ENCODE data around the gene TLR2. TPM values are rescaled to one million over a fixed set of nuclear protein-coding genes. Genes with fewer than 3 reads are reported as not detected.

The TLR2 gene
- polyA plus RNA-seq, 1 donor (not counting 4 experiments of a cell fraction or from before 2014, with no cell fraction given) = 1.8 TPM

DNA sequence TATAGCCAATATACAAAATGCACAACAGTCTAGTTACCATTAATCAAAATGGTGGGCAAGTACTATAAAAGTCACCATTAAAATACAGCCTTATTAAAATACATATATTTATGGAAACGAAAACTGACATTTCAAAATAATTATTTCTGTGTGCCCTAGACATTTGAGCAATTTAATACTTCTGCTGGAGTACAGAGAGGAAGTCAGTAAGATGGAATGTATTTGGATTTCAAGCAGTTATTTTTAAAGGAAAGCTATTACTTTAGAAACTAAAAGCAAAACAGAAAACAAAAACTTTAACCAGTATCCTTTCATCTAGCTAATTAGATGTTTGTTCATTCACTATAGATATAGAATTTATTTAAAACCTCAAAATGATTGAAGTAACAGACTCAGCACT lies 37.8 kb upstream of the TLR2 start:
- H3K4me2 ChIP-seq (ENCODE audit: control insufficient read depth, extremely low read depth, insufficient read depth, low read depth, low read length) = no peak overlapping the region
- H3K27ac ChIP-seq (ENCODE audit: control insufficient read depth, insufficient read depth, low read length) = no peak overlapping the region
- FAIRE-seq (no peak), DNase-seq (ENCODE audit: low read depth, low spot score) (no peak)
- no peak overlapping the region for H2AFZ ChIP-seq (ENCODE audit: control insufficient read depth, low read length)
- peaks cover 3% of the 10 kb centered on the region for H3K4me1 ChIP-seq (ENCODE audit: control insufficient read depth, extremely low read depth, insufficient read depth, low read length)
- H3K27me3 ChIP-seq (ENCODE audit: control insufficient read depth, extremely low read depth, insufficient read depth, low read length) = no peaks in the 10 kb centered on the region
- H3K9me3 ChIP-seq (ENCODE audit: control insufficient read depth, low read depth, low read length) = peaks cover 2% of the 10 kb centered on the region
- dilution Hi-C loops (cut with MboI; ENCODE audit: extremely low pct_ligation_motif_present, low sequenced_read_pairs) = no loop called here
- H4K20me1 ChIP-seq (ENCODE audit: control insufficient read depth, extremely low read depth, insufficient read depth, low read length) = no peaks in the 10 kb centered on the region
- H3K36me3 ChIP-seq (ENCODE audit: control insufficient read depth in 2 of 2, extremely low read depth in 1 of 2, insufficient read depth in 2 of 2, low read length in 2 of 2) = no peaks in the 10 kb centered on the region
- TF ChIP-seq EZH2 (IDR thresholded peaks at IDR 0.05; ENCODE audit: low read length) = no peak
- TF ChIP-seq, protein P1, sequence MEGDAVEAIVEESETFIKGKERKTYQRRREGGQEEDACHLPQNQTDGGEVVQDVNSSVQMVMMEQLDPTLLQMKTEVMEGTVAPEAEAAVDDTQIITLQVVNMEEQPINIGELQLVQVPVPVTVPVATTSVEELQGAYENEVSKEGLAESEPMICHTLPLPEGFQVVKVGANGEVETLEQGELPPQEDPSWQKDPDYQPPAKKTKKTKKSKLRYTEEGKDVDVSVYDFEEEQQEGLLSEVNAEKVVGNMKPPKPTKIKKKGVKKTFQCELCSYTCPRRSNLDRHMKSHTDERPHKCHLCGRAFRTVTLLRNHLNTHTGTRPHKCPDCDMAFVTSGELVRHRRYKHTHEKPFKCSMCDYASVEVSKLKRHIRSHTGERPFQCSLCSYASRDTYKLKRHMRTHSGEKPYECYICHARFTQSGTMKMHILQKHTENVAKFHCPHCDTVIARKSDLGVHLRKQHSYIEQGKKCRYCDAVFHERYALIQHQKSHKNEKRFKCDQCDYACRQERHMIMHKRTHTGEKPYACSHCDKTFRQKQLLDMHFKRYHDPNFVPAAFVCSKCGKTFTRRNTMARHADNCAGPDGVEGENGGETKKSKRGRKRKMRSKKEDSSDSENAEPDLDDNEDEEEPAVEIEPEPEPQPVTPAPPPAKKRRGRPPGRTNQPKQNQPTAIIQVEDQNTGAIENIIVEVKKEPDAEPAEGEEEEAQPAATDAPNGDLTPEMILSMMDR (optimal IDR thresholded peaks at IDR 0.05 in 1 of 3, IDR thresholded peaks at IDR 0.05 in 1 of 3, conservative IDR thresholded peaks at IDR 0.05 in 1 of 3; ENCODE audit: extremely low read depth in 1 of 3, insufficient read depth in 2 of 3, low read length in 3 of 3) = no peak
- no peaks in the 10 kb centered on the region for H3K79me2 ChIP-seq (ENCODE audit: control insufficient read depth, insufficient read depth, low read length)
- H3K9me1 ChIP-seq (ENCODE audit: control insufficient read depth, extremely low read depth, insufficient read depth, low read length) = no peaks in the 10 kb centered on the region
- no peak overlapping the region for H3K9ac ChIP-seq (ENCODE audit: control insufficient read depth, extremely low read depth, insufficient read depth, low read length)
- no peak overlapping the region for H3K4me3 ChIP-seq (ENCODE audit: control insufficient read depth in 2 of 3, extremely low read depth in 1 of 3, insufficient read depth in 2 of 3, low read depth in 1 of 3, low read length in 3 of 3)

DNA sequence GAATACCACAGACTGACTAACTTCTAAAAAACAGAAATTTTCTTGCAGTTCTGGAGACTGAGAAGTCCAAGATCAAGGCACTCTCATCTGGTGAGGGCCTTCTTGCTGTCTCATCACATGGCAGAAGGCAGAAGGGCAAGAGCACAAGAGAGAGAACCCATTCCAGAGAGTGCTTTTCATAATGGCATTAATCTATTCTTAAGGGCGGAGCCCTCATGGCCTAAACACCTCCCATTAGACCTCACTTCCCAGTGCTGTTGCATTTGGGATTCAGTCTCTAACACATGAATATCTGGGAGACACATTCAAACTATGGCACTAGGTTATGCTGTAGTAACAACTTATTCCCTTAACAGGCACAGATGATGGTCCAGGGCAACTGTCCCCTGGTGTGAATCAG lies 37.1 kb upstream of the TLR2 start:
- no peak for DNase-seq (ENCODE audit: low read depth, low spot score)
- peaks cover 2% of the 10 kb centered on the region for H3K9me3 ChIP-seq (ENCODE audit: control insufficient read depth, low read depth, low read length)
- no peaks in the 10 kb centered on the region for H3K9me1 ChIP-seq (ENCODE audit: control insufficient read depth, extremely low read depth, insufficient read depth, low read length)
- H3K4me2 ChIP-seq (ENCODE audit: control insufficient read depth, extremely low read depth, insufficient read depth, low read depth, low read length) = no peak overlapping the region
- H3K4me3 ChIP-seq (ENCODE audit: control insufficient read depth in 2 of 3, extremely low read depth in 1 of 3, insufficient read depth in 2 of 3, low read depth in 1 of 3, low read length in 3 of 3) = no peak overlapping the region
- TF ChIP-seq EZH2 (IDR thresholded peaks at IDR 0.05; ENCODE audit: low read length) = no peak
- TF ChIP-seq, protein P1 (optimal IDR thresholded peaks at IDR 0.05 in 1 of 3, IDR thresholded peaks at IDR 0.05 in 1 of 3, conservative IDR thresholded peaks at IDR 0.05 in 1 of 3; ENCODE audit: extremely low read depth in 1 of 3, insufficient read depth in 2 of 3, low read length in 3 of 3) = no peak
- no peak overlapping the region for H3K9ac ChIP-seq (ENCODE audit: control insufficient read depth, extremely low read depth, insufficient read depth, low read length)
- H3K79me2 ChIP-seq (ENCODE audit: control insufficient read depth, insufficient read depth, low read length) = no peaks in the 10 kb centered on the region
- H2AFZ ChIP-seq (ENCODE audit: control insufficient read depth, low read length) = no peak overlapping the region
- H3K27ac ChIP-seq (ENCODE audit: control insufficient read depth, insufficient read depth, low read length) = no peak overlapping the region
- dilution Hi-C loops (cut with MboI; ENCODE audit: extremely low pct_ligation_motif_present, low sequenced_read_pairs) = no loop called here
- H4K20me1 ChIP-seq (ENCODE audit: control insufficient read depth, extremely low read depth, insufficient read depth, low read length) = no peaks in the 10 kb centered on the region
- H3K27me3 ChIP-seq (ENCODE audit: control insufficient read depth, extremely low read depth, insufficient read depth, low read length) = no peaks in the 10 kb centered on the region
- peaks cover 11% of the 10 kb centered on the region for H3K4me1 ChIP-seq (ENCODE audit: control insufficient read depth, extremely low read depth, insufficient read depth, low read length)
- peak; percentile 29 for FAIRE-seq
- no peaks in the 10 kb centered on the region for H3K36me3 ChIP-seq (ENCODE audit: control insufficient read depth in 2 of 2, extremely low read depth in 1 of 2, insufficient read depth in 2 of 2, low read length in 2 of 2)
